NCI-H345 treated with DMSO at 0.1 percent for 48 hours (cell line): Measurements from ENCODE around the gene TEAD4.

Source experiments
- DNase-seq: peaks from one replicate; lab custom pipeline; 2025; ENCODE audit not compliant: unreplicated experiment; lab: John Stamatoyannopoulos, UW

Gene TEAD4

DNA sequence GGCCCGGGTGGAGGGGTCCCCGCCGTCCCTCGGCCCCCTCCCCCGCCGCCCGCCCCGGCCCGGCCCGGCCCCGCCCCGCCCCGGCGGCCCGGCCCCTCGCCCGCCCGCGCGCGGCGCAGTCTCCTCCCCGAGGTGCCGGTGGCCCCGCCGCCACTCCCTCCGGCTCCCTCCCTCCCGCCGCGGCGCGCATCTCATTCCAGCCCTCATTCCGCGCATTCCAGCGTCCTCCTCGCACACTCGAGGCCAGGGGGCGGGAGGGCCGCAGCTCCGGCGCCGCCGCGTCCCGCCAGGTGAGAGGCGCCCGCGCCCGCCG is at the start of gene TEAD4:
TEAD4 (plus strand) TSS at position 206 of the 313 bp plus-strand sequence.
- peak; percentile 12 for DNase-seq

DNA sequence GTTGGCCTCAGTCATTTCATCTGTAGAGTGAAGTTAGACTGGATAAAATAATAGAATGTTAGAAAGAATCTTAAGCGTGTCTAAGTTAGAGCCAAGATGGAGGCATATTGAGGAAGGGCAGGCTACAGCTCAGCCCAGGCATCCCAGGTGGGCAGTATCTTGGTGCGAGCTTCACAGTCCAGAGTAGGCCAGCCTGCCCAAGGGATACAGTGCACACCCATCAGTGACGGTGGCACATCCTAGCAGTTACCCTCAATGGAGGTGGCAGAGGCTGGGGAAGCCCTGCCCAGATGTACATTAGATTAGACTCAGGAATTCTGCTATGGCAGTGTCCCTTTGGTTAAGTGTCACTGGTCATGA is 47.0 kb upstream of the TEAD4 start:
- DNase-seq: no peak

DNA sequence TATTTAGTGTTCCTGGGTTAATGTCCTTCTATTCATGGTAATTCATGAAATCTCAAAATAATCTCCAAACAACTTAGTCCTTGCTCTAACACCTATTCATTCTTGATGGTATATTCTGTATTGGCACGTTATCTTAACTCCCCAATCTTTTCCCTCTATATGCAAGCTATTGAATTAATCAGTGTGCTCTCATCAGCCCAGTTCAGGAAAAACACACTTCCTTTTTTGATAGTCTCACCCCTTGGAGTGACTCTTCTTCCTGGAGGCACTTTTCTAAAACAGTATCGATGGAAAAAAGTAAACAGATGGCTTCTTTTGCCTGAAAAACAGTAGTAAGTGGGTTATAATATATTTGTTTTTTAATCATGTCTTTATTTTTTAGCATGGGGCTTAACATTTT is 39.9 kb upstream of the TEAD4 start:
- no peak for DNase-seq

DNA sequence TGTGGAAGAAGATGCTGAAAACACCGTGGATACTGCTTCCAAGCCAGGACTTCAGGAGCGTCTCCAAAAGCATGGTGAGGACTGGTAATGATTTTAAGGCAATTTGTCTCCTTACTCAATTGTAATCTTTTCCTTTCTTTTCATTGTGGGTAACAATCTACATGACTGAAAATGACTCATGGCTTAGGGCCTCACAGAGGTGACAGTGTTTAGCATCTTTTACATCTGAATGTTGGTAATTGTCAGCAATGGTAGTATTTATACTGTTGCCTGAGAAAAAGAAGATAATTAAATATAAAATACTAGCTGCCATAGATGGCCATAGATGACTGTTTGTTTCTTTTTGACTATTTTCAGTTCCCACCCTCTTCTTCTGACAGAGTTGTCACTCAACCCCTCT is 36.9 kb upstream of the TEAD4 start:
- DNase-seq: no peak

DNA sequence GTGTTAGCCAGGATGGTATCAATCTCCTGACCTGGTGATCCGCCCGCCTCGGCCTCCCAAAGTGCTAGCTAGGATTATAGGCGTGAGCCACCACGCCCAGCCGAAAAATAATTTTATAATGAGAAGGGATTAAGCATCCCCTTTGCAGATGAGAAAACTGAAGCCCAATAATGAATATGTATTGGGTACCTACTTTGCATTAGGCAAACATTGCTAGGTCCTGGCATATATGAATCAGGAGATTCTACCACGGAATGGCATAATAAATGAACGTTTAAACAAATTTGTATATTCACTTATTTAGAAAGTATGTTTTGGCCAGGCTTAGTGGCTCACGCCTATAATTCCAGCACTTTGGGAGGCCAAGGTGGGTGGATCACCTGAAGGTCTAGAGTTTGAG is 36.1 kb upstream of the TEAD4 start:
- DNase-seq: no peak

DNA sequence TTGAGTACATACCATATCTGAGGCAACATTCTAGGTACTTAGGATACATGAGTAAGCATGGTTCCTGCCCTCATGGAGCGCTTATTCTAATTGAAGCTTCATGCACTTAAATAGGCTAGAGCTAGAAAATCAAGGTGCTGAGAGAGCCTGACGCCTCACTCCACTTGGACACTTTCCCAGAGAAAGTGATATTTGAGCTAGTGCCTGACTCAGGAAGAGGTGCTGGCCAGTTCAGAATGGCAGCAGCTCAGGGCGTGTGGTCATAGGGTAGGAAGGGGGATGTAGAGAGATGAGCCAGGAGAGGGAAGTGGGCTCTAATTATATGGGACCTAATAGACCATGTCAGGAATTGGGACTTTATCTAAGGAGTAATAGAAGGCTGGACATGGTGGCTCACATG is 35.2 kb upstream of the TEAD4 start:
- DNase-seq: no peak

DNA sequence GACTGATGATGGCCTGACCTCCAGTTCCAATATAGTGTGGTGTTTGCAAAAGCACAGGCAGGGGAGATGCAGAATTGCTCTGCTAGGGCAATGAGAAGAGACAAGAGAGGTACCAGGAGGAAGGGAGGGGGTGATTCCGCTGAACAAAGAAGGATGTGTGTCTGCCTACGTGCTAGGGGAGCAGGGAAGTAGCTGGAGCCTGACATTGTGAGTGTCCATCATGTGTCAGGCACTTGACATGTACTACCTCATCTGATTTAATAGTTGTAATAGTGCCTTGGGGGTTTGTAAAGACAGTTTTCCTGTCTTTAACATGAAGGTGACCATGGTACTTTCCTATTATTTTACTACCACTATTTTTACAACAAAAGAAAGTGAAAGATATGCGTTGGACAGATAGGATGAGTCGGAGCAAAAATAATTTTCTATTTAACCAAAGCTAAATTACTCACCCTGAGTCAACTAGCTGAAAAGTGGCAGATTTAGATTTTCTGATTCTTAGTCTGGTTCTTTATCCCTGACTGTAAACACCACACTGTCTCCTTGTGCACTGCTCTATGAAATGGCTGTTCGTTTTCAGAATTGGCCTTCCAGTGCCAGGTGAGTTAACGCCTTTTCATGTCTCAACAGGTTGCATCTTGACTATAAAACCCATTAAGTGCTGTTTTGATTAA is 33.7 kb upstream of the TEAD4 start:
- no peak for DNase-seq

DNA sequence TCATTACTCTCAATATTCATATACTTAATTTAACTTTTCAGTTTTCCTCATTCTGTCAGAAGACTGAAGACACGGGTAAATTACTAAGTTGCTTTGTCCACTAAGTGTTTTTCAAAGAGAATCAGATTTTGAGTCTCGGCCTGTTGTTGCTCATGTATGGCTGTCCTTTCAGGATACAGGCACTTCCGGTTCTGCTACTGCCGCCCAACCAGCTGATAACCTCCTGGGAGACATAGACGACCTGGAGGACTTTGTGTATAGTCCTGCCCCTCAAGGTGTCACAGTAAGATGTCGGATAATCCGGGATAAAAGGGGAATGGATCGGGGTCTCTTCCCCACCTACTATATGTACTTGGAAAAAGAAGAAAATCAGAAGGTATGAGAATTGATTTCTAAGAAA is 28.3 kb upstream of the TEAD4 start:
- no peak for DNase-seq

DNA sequence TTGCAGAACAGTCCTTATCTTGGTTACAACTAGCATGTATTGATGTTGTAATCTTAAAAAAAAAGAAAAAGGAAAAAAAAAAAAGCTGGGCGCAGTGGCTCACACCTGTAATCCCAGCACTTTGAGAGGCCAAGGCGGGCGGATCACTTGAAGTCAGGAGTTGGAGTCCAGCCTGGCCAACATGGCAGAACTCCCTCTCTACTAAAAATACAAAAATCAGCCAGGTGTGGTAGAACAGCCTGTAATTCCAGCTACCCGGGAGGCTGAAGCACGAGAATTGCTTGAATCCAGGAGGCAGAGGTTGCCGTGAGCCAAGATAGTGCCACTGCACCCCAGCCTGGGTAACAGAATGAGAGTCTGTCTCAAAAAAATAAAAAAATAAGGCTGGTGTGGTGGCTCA is 25.6 kb upstream of the TEAD4 start:
- DNase-seq: no peak

DNA sequence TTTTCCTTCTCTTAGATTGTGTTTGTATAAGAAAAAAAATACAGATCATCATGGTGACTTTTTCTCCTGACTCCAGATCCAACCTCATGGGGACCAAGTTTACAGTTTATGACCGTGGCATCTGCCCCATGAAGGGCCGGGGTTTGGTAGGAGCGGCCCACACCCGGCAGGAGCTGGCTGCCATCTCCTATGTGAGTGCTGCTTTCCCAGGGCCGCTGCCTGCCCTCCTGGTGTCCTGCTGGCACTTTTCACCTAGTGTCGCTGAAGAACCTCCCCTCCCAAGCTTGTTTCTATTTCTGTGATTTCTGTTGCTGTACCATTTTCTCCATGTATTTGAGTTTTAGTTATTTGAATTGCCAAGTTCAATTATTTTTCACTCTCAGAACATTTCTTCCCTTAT is 24.8 kb upstream of the TEAD4 start:
- DNase-seq: no peak

DNA sequence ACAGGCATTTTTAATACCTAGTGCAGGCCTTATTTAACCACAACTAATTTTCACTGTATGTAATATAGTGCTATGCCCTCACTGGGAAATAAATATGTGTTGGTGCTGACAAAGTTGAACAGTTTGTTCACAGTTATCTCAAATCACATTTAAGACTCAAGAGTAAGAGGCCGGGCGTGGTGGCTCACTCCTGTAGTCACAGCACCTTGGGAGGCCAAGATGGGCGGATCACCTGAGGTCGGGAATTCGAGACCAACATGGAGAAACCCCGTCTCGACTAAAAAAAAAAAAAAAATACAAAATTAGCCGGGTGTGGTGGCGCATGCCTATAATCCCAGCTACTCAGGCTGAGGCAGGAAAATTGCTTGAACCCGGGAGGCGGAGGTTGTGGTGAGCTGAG is 22.9 kb upstream of the TEAD4 start:
- no peak for DNase-seq

DNA sequence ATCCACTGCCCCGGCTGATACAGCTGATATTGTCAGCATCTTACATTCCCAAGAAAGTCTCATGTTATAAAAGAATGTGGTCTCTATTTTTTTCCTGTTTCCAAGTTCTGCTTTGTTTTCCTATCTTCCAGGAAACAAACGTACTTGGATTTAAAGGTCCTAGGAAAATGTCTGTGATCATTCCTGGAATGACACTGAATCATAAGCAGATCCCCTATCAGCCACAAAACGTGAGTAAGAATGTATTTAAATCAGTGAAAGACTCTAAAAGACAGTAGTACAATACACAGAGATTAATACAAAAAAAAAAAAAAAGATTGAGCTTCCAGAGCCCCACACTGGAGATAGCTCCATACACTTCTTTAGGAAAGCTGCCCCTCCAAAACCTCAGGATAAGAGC is 21.7 kb upstream of the TEAD4 start:
- no peak for DNase-seq

DNA sequence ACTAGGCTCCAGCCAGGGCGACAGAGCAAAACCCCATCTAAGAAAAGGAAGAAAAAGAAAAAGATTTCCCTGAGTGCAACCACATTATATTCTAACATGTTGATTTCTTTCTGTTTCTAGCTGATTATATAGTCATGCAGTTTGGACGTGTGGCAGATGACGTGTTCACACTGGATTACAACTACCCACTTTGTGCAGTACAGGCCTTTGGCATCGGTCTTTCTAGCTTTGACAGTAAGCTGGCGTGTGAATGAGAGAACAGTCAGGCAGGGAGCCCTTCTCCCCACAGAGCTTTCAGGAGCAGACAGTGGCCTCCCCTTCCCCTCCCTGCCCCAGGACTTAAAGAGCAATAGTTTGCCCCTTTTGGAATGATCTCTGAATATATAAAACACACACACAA is 20.0 kb upstream of the TEAD4 start:
- DNase-seq: no peak

DNA sequence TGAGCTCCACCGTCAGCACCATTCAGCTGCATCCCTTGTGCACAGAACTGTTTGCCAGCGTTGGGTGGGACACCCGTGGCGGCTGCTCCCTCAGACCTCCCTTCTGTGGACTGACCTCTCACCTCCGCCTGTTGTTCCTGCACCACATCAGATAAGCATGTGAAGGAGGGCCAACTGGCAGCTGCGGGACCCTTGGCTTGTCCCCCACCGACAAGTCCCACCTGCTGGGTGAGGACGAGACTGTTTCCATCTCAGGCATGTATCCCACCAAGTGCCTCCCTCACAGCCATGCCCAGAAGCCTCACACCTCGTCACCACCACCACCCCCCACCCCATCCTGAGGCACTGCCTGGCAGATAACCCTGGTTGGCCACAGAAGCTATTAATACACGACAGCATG is 18.6 kb upstream of the TEAD4 start:
- no peak for DNase-seq

DNA sequence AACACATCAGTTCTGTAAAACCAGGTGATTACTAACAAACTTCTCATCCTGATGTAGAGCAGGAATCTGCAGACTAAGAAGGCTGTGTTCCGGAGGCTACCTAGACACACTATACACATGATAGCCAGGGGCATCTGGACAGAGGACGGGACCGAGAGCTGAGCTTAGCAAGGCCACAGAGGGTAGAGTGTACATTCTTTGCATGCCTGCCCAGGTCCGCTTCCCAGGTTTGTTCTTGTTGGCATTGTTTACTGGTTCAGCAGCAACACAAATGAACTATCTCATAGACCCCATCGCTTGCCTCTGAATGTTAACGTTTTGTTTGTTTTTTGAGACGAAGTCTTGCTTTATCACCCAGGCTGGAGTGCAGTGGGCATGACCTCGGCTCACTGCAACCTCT is 17.7 kb upstream of the TEAD4 start:
- DNase-seq: no peak

DNA sequence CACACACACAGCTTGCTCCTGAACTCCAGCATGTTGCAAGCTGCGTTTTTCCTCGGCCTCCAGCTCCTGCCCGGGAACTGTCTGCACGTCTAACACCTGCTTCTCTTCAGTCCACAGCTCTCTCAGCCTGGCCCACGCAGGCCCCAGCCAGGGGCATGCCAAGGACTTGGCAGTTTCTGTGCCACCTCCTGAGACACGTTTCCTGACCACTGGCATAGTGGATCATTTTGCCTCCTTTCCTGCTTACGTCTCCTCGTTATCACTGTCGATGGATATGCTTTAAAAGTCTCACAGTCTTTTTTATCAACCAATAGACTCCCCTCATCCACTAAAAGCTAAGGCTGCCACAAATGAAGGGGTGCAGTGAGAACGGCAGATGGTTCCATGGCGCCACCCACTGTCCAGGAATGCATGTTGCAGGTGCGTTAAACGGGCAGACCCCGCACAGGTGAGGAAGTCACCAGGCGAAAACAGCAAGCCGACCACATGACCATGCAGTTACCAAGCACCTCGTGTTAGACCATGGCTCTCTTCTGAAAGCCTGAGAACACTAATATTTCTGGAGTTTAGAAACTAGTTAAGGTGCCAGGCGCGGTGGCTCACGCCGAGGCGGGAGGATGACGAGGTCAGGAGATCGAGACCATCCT is 14.7 kb upstream of the TEAD4 start:
- peak; percentile 20 for DNase-seq

DNA sequence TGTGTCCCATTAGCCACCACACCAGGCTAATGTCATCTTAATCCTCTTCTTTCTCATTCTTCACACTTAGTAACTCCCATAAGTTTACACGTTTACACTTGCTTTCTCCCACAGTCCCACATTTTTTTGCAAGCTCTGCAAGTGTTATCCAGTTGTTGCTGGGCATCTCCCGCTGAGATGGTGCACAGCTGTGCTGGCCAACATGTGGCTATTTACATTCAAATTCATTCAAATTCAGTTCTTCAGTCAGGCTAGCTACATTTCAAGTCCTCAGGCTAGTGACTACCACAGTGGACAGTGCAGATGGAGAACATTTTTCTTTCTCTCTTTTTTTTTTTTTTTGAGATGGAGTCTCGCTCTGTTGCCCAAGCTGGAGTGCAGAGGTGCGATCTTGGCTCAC is 9.8 kb upstream of the TEAD4 start:
- no peak for DNase-seq

DNA sequence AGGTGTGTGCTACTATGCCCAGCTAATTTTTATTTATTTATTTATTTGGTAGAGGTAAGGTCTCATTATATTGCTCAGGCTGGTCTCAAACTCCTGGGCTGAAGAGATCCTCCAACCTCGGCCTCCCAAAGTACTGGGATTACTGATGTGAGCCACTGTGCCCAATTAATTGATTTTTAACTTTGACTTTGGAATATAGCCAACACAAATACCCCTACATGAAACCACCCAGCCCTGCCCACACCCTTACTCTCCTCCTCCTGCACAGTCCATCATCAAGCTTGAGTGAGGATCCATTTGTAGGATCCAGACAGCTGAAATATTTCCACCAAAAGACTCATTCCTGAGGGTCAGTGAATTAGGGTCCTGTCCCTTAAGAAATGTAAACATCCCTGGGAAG is 3.3 kb upstream of the TEAD4 start:
- no peak for DNase-seq

DNA sequence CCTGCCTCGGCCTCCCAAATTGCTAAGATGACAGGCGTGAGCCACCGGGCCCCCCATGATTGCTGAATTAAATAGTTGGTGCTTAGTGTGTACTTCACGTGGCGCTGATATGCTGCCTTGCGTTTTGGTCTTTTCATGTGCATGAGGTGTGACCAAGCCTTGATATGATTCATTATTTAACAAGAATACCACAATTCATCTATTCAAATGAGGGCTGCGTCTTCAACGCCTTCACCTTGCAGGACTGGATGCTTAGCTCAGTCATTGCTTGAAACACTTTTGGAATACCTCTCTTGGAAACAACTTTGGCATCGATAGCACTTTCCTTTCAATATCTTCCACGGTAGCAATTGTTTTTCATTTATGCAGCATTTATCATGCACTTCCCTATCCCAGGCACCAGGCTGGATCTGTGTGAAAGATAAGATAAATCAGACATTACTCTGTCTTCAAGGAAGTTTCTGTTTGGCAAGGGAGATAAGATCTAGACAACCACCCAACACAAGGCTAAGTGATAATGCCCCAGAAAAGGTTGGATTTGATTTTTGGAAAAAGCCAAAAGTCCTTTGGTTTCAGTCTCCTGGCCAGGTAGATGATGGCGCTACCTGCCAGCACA is 1.3 kb upstream of the TEAD4 start:
- DNase-seq: no peak

DNA sequence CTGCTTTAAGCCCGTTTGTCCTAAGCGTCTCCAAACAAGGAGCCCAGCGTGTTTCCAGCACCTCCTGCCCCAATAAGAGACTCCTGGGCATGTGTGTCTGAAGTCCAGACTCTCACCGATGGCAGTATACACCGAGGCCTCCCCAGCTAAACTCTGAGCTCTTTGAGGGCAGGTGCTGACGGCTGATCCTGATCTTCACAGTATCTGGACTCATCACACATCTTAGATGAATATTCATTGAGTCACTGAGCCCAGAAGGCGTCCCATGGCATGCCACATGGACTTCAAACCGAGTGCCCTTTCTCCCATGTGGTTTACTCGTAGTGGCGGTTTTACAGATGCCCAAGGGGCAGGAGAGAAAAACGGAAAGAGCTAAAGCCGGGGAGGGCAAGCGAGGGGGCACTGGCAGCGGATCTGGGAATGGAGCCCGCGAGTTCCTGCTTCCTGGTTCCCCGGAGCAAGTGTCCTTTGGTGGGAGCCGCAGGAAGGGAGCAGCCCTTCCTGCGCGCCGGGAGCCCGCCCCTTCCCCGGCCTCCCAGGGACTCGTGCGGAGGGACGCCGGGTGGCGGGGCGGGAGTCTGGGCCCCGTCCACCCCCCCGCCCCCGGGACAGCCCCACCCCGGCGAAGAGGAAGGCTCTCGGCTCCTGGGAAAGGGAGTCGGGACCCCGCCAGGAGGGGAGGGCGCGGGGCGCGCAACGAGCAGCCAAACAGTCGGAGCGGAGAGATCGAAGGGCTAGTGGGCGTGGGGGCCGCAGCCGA is 585 bp upstream of the TEAD4 start:
- peak; percentile 60 for DNase-seq

DNA sequence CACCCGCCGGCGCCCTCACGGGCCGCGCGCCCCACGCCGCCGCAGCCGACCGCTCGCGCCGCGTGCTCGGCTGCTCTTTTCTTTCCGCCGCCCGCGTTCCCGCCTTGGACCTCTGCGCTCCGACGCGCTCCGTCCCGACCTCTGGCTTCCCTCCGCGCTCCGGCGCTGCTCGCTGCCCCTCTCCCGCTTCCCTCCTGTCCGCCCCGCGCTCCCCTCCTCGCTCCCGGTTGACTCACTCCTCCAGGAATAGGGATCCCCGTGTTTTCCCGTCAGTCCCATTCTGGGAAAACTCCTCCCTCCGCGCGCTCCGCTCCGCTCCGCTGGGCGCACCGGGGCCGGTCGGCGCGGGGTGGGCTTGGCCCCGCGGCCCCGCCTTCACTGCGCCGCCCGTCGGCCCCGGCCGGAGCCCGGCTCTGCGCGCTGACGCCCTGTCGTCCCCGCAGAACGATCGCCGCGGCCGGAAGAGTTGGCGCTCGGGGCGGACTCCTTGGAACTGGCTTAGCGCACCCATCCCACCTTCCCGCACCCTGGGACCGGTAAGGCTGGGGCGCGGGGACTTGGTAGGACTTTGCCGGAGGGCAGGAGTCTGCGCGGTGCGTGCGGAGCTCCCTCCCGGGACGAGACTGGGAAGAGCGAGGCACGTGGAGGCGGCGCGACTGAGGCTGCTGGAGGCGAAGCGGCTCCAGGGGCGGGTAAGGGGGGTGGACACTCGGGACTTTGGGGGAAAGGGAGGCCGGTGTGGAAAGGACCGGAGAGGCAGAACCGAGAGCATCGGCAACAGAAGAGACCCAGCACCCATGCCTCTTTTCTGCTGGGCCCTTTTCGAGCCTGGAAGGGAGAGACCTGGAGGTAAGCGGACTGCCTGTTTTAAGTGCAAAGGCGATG is 550 bp downstream of the TEAD4 start:
- DNase-seq: no peak
